Erythroblast (primary cell): ENCODE data around the gene SMIM30.

Source experiments
- GATA1 ChIP-seq: IDR thresholded peaks from 2 replicates; pipeline ENCODE4 v1.6.1; 2011; ENCODE audit warnings: low read depth, mild to moderate bottlenecking, control low read depth, low read length, moderate library complexity
- POLR2A ChIP-seq: IDR thresholded peaks from 2 replicates; pipeline ENCODE4 v1.6.1; 2011; ENCODE audit warnings: mild to moderate bottlenecking, low read length

DNA sequence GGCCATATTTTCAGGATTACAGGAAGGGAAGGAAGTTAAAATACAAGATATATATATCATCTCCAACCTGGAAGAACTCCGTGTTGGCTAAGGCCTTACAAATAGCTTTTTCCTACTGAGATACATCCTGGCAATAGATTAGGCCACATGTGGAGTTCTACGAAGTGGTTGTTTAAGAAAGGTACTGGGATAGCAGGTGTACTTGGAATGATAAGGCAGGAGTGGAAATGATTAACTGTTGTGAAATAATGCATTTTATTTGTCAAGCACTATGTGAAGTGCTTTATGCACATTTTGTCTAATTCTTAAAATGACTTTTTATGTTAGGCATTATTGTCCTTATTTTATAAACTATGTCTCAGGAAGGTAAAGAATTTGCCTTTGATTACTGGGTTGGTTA lies 18.9 kb upstream of the SMIM30 start:
- TF ChIP-seq POLR2A (no peak), GATA1 (no peak)
